Chondrocyte (in vitro differentiated cells): ENCODE measurements around the gene GLYATL1. TPM values are rescaled to one million over a fixed set of nuclear protein-coding genes. Genes with fewer than 3 reads are reported as not detected.

Experiments
- DNase-seq: peaks from one replicate; pipeline ENCODE4 v3.0.0; 2021; ENCODE audit warnings: mixed read lengths, low spot score
- H3K27ac Mint-ChIP-seq: one replicate; pipeline ENCODE4 v1.8.0; 2021; ENCODE audit warnings: mild to moderate bottlenecking, moderate library complexity, mixed read lengths; ENCODE audit not compliant: unreplicated experiment
- H3K27me3 Mint-ChIP-seq: 2 replicates; pipeline ENCODE4 v1.8.0; 2021; ENCODE audit warnings: low read depth, mixed read lengths
- H3K36me3 Mint-ChIP-seq: 2 replicates; pipeline ENCODE4 v1.8.0; 2021; ENCODE audit warnings: low read depth, mixed read lengths
- H3K4me1 Mint-ChIP-seq: 2 replicates; pipeline ENCODE4 v1.8.0; 2021; ENCODE audit warnings: low read depth, mild to moderate bottlenecking, mixed read lengths
- H3K4me3 Mint-ChIP-seq: one replicate; pipeline ENCODE4 v1.8.0; 2021; ENCODE audit warnings: mild to moderate bottlenecking, moderate library complexity, mixed read lengths; ENCODE audit not compliant: unreplicated experiment
- H3K9me3 Mint-ChIP-seq: 2 replicates; pipeline ENCODE4 v1.8.0; 2021; ENCODE audit warnings: low read depth, mixed read lengths
- CTCF ChIP-seq: fragments of 200-600 bp; sonication (generic); IDR thresholded peaks from 2 replicates; pipeline ENCODE4 v1.5.0; 2021; ENCODE audit warnings: antibody characterized with exemption, mild to moderate bottlenecking, moderate library complexity
- long read RNA-seq: library from polyadenylated mRNA; stranded (forward); transcript quantifications from one replicate; pipeline ENCODE4 v2.0.0, GENCODE V29; 2021
- total RNA-seq: library from RNA; stranded (reverse); gene quantifications from 3 replicates; pipeline ENCODE4 v1.2.1, GENCODE V29; 2021

Gene GLYATL1
- 0.28 TPM in 1 of 3 replicates, not detected in the others for total RNA-seq
- long read RNA-seq = 0 reads

- Mint-ChIP-seq H3K27me3 (peaks cover 11% of the 10 kb centered on the region), H3K4me3 (no peak within 1 kb of the TSS), H3K36me3 (no peaks in the 10 kb centered on the region), H3K4me1 (no peaks in the 10 kb centered on the region), H3K27ac (no peak within 1 kb of the TSS), H3K9me3 (no peaks in the 10 kb centered on the region)
- DNase-seq = no peak
- TF ChIP-seq CTCF = no peak
These were observed at the start of gene GLYATL1 for GRCh38 chr11:58939277-58939676. TSS of gene GLYATL1 (plus strand) at chr11:58939488. CDS start at chr11:58947088, 7,600 bp downstream.

GRCh38 chr11:58893899-58894298 is 45.4 kb upstream of the GLYATL1 start:
- no peak for TF ChIP-seq CTCF
- Mint-ChIP-seq H3K4me1 (no peaks in the 10 kb centered on the region), H3K9me3 (no peaks in the 10 kb centered on the region), H3K27ac (no peak overlapping the region), H3K27me3 (no peaks in the 10 kb centered on the region), H3K36me3 (no peaks in the 10 kb centered on the region), H3K4me3 (no peak overlapping the region)
- DNase-seq = no peak

- Mint-ChIP-seq H3K27me3 (no peaks in the 10 kb centered on the region), H3K27ac (no peak overlapping the region), H3K4me1 (no peaks in the 10 kb centered on the region), H3K36me3 (no peaks in the 10 kb centered on the region), H3K9me3 (no peaks in the 10 kb centered on the region), H3K4me3 (no peak overlapping the region)
- TF ChIP-seq CTCF = no peak
- DNase-seq = no peak
These were observed 41.2 kb upstream of the GLYATL1 start for GRCh38 chr11:58898106-58898505.

DNA sequence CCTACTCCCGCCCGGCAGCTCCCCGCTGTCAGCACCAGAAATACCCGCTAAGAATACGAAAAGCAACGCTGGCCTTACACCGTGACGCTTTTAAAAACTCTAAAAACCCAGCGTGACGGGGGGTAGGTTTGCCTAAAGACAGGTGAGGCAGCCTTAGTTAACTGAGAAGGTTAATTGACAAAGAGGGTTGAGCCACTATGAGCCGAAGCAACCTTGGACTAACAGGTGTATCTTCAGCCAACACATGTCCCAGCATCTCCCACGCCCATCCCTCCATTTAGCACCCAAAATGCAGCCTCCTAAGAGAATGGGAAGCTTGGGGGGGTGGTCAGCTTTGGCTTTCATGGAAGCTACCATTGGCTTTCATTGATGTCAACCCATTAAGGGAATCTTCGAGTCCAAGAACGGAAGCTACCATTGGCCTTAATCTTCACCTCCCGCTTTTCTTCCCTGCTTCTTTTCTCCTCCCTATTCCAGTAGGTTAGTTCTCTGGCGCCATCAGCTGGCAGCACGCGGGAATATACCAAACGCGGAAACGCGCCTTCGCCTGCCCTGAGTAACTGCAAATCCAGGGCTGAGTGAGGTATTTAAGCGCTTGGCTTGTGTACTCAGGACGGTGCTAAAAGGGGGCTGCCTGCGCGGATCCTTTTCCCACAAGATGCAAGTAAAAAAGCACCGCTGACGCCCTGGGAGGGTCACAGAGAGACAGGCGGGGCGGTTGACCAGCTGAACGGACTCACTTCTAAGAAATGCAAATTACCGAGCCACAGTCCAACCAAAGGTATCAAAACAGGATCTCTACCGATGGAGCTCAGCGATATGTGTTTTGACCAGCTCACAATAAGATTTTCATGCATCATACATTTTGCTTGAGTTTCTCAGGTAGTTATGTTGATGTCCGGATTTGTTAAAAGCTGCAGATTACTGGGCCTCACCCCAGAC is 38.5 kb upstream of the GLYATL1 start:
- Mint-ChIP-seq H3K27ac (no peak overlapping the region), H3K27me3 (no peaks in the 10 kb centered on the region), H3K36me3 (no peaks in the 10 kb centered on the region), H3K9me3 (no peaks in the 10 kb centered on the region), H3K4me1 (peaks cover 15% of the 10 kb centered on the region), H3K4me3 (no peak overlapping the region)
- peak; percentile 72 for TF ChIP-seq CTCF
- DNase-seq = no peak

GRCh38 chr11:58902881-58903280 is 36.4 kb upstream of the GLYATL1 start:
- H3K4me3 Mint-ChIP-seq = no peak overlapping the region
- TF ChIP-seq CTCF = no peak

More at GRCh38 chr11:58902881-58903280, 36.4 kb upstream of the GLYATL1 start:
- H3K36me3 Mint-ChIP-seq = no peaks in the 10 kb centered on the region
- H3K4me1 Mint-ChIP-seq = peaks cover 19% of the 10 kb centered on the region
- H3K9me3 Mint-ChIP-seq = no peaks in the 10 kb centered on the region
- no peak for DNase-seq
- H3K27ac Mint-ChIP-seq = no peak overlapping the region
- H3K27me3 Mint-ChIP-seq = peaks cover 5% of the 10 kb centered on the region
